Transverse colon (tissue), 4 donors: ENCODE results near the gene DYNC2H1. TPM values are rescaled to one million over a fixed set of nuclear protein-coding genes. Genes with fewer than 3 reads are reported as not detected.

ENCODE experiments used
- DNase-seq: peaks from one replicate; pipeline ENCODE4 v3.0.0-alpha.2; 2019
- H3K27ac ChIP-seq, 4 donors: fragments of 200-600 bp; sonication (generic); 2 replicates each; pipeline ENCODE4 v1.5.1; 2016 to 2018; ENCODE audit warnings: inconsistent platforms in 4 of 4
- H3K27me3 ChIP-seq: fragments of 200-600 bp; sonication (generic); 2 replicates; pipeline ENCODE4 v1.5.1; 2017; ENCODE audit warnings: inconsistent platforms
- H3K36me3 ChIP-seq, 4 donors: fragments of 200-600 bp; sonication (generic); 2 replicates each; pipeline ENCODE4 v1.5.1; 2017 to 2019; ENCODE audit warnings: inconsistent platforms in 4 of 4
- H3K4me1 ChIP-seq, 4 donors: fragments of 200-600 bp; sonication (generic); 2 replicates each; pipeline ENCODE4 v1.5.1; 2017 to 2020; ENCODE audit warnings: inconsistent platforms in 4 of 4
- H3K4me3 ChIP-seq, 4 donors: fragments of 200-600 bp; sonication (generic); 1 replicate in 1 of 4; 2 replicates in 3 of 4; pipeline versions ENCODE4 v1.5.1 to v1.6.1; 2017 to 2019; ENCODE audit warnings: inconsistent platforms in 4 of 4
- H3K9me3 ChIP-seq, 2 donors: fragments of 200-600 bp; sonication (generic); 2 replicates each; pipeline ENCODE4 v1.5.1; 2017 to 2019; ENCODE audit warnings: inconsistent platforms in 2 of 2
- EP300 ChIP-seq: sonication (generic); formaldehyde crosslinking; IDR thresholded peaks from one replicate; pipeline ENCODE4 v1.6.1; 2017; ENCODE audit warnings: antibody characterized with exemption, low read depth
- POLR2A ChIP-seq: fragments of 450-650 bp; IDR thresholded peaks from one replicate; pipeline ENCODE4 v1.6.1; 2016; ENCODE audit warnings: antibody characterized with exemption, mild to moderate bottlenecking, moderate library complexity
- POLR2AphosphoS5 ChIP-seq, 3 donors: sonication (generic); formaldehyde crosslinking; IDR thresholded peaks; one replicate each; pipeline ENCODE4 v1.6.1; 2016; ENCODE audit warnings: antibody characterized with exemption in 3 of 3
- WGBS, 2 donors: methylation state at CpG; one replicate each; pipeline ENCODE4 v1.1.5; 2018; ENCODE audit warnings: low coverage in 1 of 2; 5-methylcytosine and 5-hydroxymethylcytosine counted together
- in situ Hi-C, 4 donors: fragments of 200-750 bp; cut with MboI; loops; one replicate each; pipeline versions ENCODE4 v1.15.0 to v1.15.1; 2017; ENCODE audit warnings: low sequenced_read_pairs in 3 of 4, low pct_ligation_motif_present in 1 of 4, low pct_unique_long_range_greater_than_20kb in 1 of 4
- intact Hi-C: fragments of 100-400 bp; cut with DNase I; formaldehyde crosslinking; loops from one replicate; pipeline ENCODE4 v1.15.1; 2023; ENCODE audit warnings: low total_unique reads
- total RNA-seq, 4 donors: library from RNA; depleted of rRNA; stranded (reverse); fragments of >200 nt; gene quantifications; one replicate each; pipeline ENCODE4 v1.1.0, GENCODE V29; 2016
- TF ChIP-seq, protein P1 (sequence below), 5 experiments: fragments of 200-600 bp in 3 of 5; fragments of 450-650 bp in 2 of 5; sonication (generic) in 3 of 5; IDR thresholded peaks; 1 replicate in 2 of 5; 2 replicates in 3 of 5; pipeline ENCODE4 v1.5.1; 2016 to 2017; ENCODE audit warnings: antibody characterized with exemption in 5 of 5, inconsistent platforms in 3 of 5, mild to moderate bottlenecking in 2 of 5, moderate library complexity in 1 of 5

The DYNC2H1 gene
- total RNA-seq, 4 donors from 2014 or later = 4.2 to 10.8 (median 4.7) TPM

DNA sequence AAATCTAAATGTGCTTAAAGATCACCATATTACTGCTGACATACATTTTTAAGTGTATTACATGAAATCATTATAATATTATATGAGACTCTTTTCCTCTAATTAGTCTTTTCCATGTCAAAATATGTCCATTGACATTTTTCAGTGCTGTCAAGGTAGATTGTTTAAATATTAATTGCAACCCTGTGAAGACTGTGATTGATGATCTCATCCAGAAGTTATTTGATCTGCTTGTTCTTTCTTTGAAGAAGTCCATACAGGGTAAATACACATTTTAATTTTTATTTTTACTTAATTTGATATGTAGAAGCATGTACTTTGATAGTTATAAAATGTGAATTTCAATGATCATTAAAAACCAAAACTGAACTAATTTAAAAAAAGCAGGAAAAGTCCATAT lies 38.4 kb downstream of the DYNC2H1 start:
- H3K27me3 ChIP-seq = no peaks in the 10 kb centered on the region
- no peak overlapping the region for H3K27ac ChIP-seq
- in situ Hi-C loops = no loop called here
- no peaks in the 10 kb centered on the region for H3K4me1 ChIP-seq
- intact Hi-C loops = no loop called here
- no peaks in the 10 kb centered on the region for H3K36me3 ChIP-seq
- TF ChIP-seq POLR2A (no peak), POLR2AphosphoS5 (IDR thresholded peaks at IDR 0.05) (no peak)
- no peak for DNase-seq
- no peaks in the 10 kb centered on the region for H3K9me3 ChIP-seq
- no peak overlapping the region for H3K4me3 ChIP-seq

GRCh38 chr11:103157542-103157941 lies 48.3 kb downstream of the DYNC2H1 start:
- Histone ChIP-seq H3K27me3 (no peaks in the 10 kb centered on the region), H3K9me3 (no peaks in the 10 kb centered on the region), H3K4me3 (no peak overlapping the region), H3K36me3 (peaks cover 0 to 3% (median 0%) of the 10 kb centered on the region in 4 donors), H3K4me1 (no peaks in the 10 kb centered on the region), H3K27ac (no peak overlapping the region)
- in situ Hi-C loops = no loop called here
- intact Hi-C loops = no loop called here
- DNase-seq = no peak
- TF ChIP-seq EP300 = no peak
- TF ChIP-seq POLR2A = no peak
- no peak for TF ChIP-seq POLR2AphosphoS5 (IDR thresholded peaks at IDR 0.05)
- TF ChIP-seq, protein P1, sequence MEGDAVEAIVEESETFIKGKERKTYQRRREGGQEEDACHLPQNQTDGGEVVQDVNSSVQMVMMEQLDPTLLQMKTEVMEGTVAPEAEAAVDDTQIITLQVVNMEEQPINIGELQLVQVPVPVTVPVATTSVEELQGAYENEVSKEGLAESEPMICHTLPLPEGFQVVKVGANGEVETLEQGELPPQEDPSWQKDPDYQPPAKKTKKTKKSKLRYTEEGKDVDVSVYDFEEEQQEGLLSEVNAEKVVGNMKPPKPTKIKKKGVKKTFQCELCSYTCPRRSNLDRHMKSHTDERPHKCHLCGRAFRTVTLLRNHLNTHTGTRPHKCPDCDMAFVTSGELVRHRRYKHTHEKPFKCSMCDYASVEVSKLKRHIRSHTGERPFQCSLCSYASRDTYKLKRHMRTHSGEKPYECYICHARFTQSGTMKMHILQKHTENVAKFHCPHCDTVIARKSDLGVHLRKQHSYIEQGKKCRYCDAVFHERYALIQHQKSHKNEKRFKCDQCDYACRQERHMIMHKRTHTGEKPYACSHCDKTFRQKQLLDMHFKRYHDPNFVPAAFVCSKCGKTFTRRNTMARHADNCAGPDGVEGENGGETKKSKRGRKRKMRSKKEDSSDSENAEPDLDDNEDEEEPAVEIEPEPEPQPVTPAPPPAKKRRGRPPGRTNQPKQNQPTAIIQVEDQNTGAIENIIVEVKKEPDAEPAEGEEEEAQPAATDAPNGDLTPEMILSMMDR (IDR thresholded peaks at IDR 0.05) = no peak
- 88 to 93% methylated on average over 3 of the region's 3 CpGs for WGBS, 2 donors

GRCh38 chr11:103164093-103164796 lies 55.0 kb downstream of the DYNC2H1 start:
- TF ChIP-seq POLR2AphosphoS5 (IDR thresholded peaks at IDR 0.05) (no peak), EP300 (no peak), POLR2A (no peak)
- TF ChIP-seq, protein P1 (IDR thresholded peaks at IDR 0.05) = no peak
- Histone ChIP-seq H3K27me3 (no peaks in the 10 kb centered on the region), H3K9me3 (no peaks in the 10 kb centered on the region), H3K36me3 (no peaks in the 10 kb centered on the region), H3K4me3 (no peak overlapping the region), H3K27ac (no peak overlapping the region), H3K4me1 (no peaks in the 10 kb centered on the region)
- intact Hi-C loops (no loop called here), in situ Hi-C loops (no loop called here)
- no peak for DNase-seq
- WGBS, 2 donors = 63 to 67% methylated on average over 2 of the region's 2 CpGs

- no peaks in the 10 kb centered on the region for H3K27me3 ChIP-seq
- H3K4me1 ChIP-seq = no peaks in the 10 kb centered on the region
- no peaks in the 10 kb centered on the region for H3K36me3 ChIP-seq
- H3K27ac ChIP-seq = no peak overlapping the region
- intact Hi-C loops (no loop called here), in situ Hi-C loops (no loop called here)
- H3K9me3 ChIP-seq = no peaks in the 10 kb centered on the region
- no peak for TF ChIP-seq POLR2A
- TF ChIP-seq POLR2AphosphoS5 (IDR thresholded peaks at IDR 0.05) = no peak
- TF ChIP-seq, protein P1 (IDR thresholded peaks at IDR 0.05) = no peak
- no peak for TF ChIP-seq EP300
- no peak overlapping the region for H3K4me3 ChIP-seq
- DNase-seq = no peak
- 89 to 93% methylated on average over 2 to 4 of the region's 4 CpGs for WGBS, 2 donors
Measured at GRCh38 chr11:103167166-103167565, 57.9 kb downstream of the DYNC2H1 start.

GRCh38 chr11:103170865-103171264 lies 61.6 kb downstream of the DYNC2H1 start:
- H3K27ac ChIP-seq = no peak overlapping the region
- whole genome bisulfite sequencing, 2 donors = 86 to 90% methylated on average over 4 of the region's 4 CpGs
- no peak for DNase-seq
- no peak overlapping the region for H3K4me3 ChIP-seq
- H3K36me3 ChIP-seq = no peaks in the 10 kb centered on the region
- H3K4me1 ChIP-seq = no peaks in the 10 kb centered on the region
- TF ChIP-seq POLR2AphosphoS5 (IDR thresholded peaks at IDR 0.05) (no peak), EP300 (no peak), POLR2A (no peak)
- TF ChIP-seq, protein P1 (IDR thresholded peaks at IDR 0.05) = no peak
- in situ Hi-C loops (no loop called here), intact Hi-C loops (no loop called here)
- H3K9me3 ChIP-seq = no peaks in the 10 kb centered on the region
- no peaks in the 10 kb centered on the region for H3K27me3 ChIP-seq
